WTC11 (cell line): ENCODE data around the gene CCL2.

ENCODE experiments used
- ATF2 ChIP-seq: sonication (generic); formaldehyde crosslinking; IDR thresholded peaks from 2 replicates; pipeline ENCODE4 v1.8.1; 2022; ENCODE audit warnings: low read depth, missing genetic modification reagents, borderline replicate concordance
- CREB1 ChIP-seq: sonication (generic); formaldehyde crosslinking; IDR thresholded peaks from 2 replicates; pipeline ENCODE4 v1.8.0; 2023; ENCODE audit warnings: mild to moderate bottlenecking, missing genetic modification reagents
- CTCF ChIP-seq: fragments of 200-600 bp; IDR thresholded peaks from 2 replicates; pipeline ENCODE4 v1.8.0; 2022; ENCODE audit warnings: antibody characterized with exemption
- EMX1 ChIP-seq: fragments of 250-450 bp; sonication (Bioruptor Pico); IDR thresholded peaks from 2 replicates; pipeline ENCODE4 v1.8.0; 2021; ENCODE audit warnings: mild to moderate bottlenecking
- FOXJ3 ChIP-seq: sonication (generic); formaldehyde crosslinking; IDR thresholded peaks from 2 replicates; pipeline ENCODE4 v1.9.0; 2021; ENCODE audit warnings: missing genetic modification reagents, mild to moderate bottlenecking, borderline replicate concordance
- GABPB1 ChIP-seq: sonication (generic); formaldehyde crosslinking; IDR thresholded peaks from 2 replicates; pipeline ENCODE4 v1.8.1; 2023; ENCODE audit warnings: mild to moderate bottlenecking, missing genetic modification reagents
- JAZF1 ChIP-seq: fragments of 250-450 bp; sonication (Bioruptor Pico); IDR thresholded peaks from 2 replicates; pipeline ENCODE4 v1.9.0; 2021; ENCODE audit warnings: moderate library complexity, mild to moderate bottlenecking, inconsistent platforms
- MLX ChIP-seq: sonication (generic); formaldehyde crosslinking; IDR thresholded peaks from 2 replicates; pipeline ENCODE4 v1.8.1; 2023; ENCODE audit warnings: mild to moderate bottlenecking, missing genetic modification reagents, moderate library complexity
- NR2C2 ChIP-seq: sonication (generic); formaldehyde crosslinking; IDR thresholded peaks from 2 replicates; pipeline ENCODE4 v1.8.0; 2022; ENCODE audit warnings: mild to moderate bottlenecking, missing genetic modification reagents
- TEAD4 ChIP-seq: sonication (generic); formaldehyde crosslinking; IDR thresholded peaks from 2 replicates; pipeline ENCODE4 v1.8.0; 2022; ENCODE audit warnings: mild to moderate bottlenecking, missing genetic modification reagents
- USF1 ChIP-seq: sonication (generic); formaldehyde crosslinking; IDR thresholded peaks from 2 replicates; pipeline ENCODE4 v1.8.0; 2022; ENCODE audit warnings: mild to moderate bottlenecking, missing genetic modification reagents
- USF2 ChIP-seq: sonication (generic); formaldehyde crosslinking; IDR thresholded peaks from 2 replicates; pipeline ENCODE4 v1.8.1; 2023; ENCODE audit warnings: mild to moderate bottlenecking, missing genetic modification reagents, moderate library complexity
- ZNF232 ChIP-seq: sonication (generic); formaldehyde crosslinking; IDR thresholded peaks from 2 replicates; pipeline ENCODE4 v1.8.0; 2022; ENCODE audit warnings: mild to moderate bottlenecking, missing genetic modification reagents

- TF ChIP-seq CTCF (no peak), EMX1 (CRISPR knock-in tag) (no peak), NR2C2 (CRISPR knock-in tag) (no peak), FOXJ3 (CRISPR knock-in tag) (no peak), USF2 (no peak), MLX (CRISPR knock-in tag) (no peak), ZNF232 (CRISPR knock-in tag) (no peak), GABPB1 (CRISPR knock-in tag) (no peak), TEAD4 (CRISPR knock-in tag) (no peak), USF1 (CRISPR knock-in tag) (no peak), CREB1 (CRISPR knock-in tag) (no peak), JAZF1 (CRISPR knock-in tag) (no peak), ATF2 (CRISPR knock-in tag) (no peak)
Measured at GRCh38 chr17:34300652-34301370, 45.7 kb downstream of the CCL2 start.
